C4-2B (cell line): Measurements from ENCODE around the gene P4HTM.

ENCODE experiments used
- H3K27ac ChIP-seq: fragments of 450-650 bp; 2 replicates; pipeline ENCODE4 v1.5.1; 2017
- ZFX ChIP-seq: fragments of 450-650 bp; IDR thresholded peaks from 2 replicates; pipeline ENCODE4 v1.6.1; 2017
- TF ChIP-seq, protein P1 (sequence below): fragments of 450-650 bp; conservative IDR thresholded peaks from 2 replicates; pipeline ENCODE4 v1.5.1; 2017; ENCODE audit warnings: mild to moderate bottlenecking

P4HTM gene

DNA sequence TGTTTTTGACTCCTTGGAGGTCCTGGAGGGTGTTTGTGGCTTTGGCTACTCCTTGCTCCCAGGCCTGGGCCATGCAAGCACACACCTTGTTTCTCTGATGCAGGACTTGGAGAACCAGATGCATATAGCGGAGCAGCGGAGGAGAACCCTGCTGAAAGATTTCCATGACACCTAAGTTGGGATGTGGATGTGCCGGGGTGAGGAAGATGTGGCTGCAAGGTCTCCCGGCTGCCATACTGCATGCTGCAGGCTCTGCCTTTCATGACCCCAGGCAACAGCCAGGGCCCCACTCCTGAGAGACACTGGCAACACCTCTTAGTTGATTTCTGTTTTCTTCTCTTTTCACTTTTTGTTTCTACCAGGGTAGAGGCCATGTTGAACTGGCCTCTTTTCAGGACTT, 6.9 kb upstream of the P4HTM start:
- no peak overlapping the region for H3K27ac ChIP-seq
- TF ChIP-seq ZFX: no peak
- TF ChIP-seq, protein P1, sequence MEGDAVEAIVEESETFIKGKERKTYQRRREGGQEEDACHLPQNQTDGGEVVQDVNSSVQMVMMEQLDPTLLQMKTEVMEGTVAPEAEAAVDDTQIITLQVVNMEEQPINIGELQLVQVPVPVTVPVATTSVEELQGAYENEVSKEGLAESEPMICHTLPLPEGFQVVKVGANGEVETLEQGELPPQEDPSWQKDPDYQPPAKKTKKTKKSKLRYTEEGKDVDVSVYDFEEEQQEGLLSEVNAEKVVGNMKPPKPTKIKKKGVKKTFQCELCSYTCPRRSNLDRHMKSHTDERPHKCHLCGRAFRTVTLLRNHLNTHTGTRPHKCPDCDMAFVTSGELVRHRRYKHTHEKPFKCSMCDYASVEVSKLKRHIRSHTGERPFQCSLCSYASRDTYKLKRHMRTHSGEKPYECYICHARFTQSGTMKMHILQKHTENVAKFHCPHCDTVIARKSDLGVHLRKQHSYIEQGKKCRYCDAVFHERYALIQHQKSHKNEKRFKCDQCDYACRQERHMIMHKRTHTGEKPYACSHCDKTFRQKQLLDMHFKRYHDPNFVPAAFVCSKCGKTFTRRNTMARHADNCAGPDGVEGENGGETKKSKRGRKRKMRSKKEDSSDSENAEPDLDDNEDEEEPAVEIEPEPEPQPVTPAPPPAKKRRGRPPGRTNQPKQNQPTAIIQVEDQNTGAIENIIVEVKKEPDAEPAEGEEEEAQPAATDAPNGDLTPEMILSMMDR: no peak

DNA sequence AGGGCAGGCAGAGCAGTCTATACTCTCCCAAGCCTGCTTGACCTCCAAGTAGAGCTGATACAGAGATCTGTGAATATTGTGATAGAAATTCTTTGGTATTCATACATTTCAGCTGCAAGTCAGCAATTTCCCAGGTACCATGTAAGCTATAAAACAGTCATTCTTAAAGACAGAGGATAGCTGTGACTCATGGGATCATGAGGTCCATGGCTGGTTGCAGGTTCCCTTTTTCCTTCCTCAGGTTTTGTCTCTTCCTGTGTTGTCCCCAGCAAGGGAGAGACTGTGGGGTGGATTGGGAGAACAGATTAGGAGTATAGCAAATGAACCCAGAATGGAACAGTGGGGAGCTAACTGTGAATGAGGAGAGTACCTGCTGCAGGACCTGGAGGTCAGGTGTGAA, 5.4 kb upstream of the P4HTM start:
- no peak for TF ChIP-seq ZFX
- TF ChIP-seq, protein P1: no peak

DNA sequence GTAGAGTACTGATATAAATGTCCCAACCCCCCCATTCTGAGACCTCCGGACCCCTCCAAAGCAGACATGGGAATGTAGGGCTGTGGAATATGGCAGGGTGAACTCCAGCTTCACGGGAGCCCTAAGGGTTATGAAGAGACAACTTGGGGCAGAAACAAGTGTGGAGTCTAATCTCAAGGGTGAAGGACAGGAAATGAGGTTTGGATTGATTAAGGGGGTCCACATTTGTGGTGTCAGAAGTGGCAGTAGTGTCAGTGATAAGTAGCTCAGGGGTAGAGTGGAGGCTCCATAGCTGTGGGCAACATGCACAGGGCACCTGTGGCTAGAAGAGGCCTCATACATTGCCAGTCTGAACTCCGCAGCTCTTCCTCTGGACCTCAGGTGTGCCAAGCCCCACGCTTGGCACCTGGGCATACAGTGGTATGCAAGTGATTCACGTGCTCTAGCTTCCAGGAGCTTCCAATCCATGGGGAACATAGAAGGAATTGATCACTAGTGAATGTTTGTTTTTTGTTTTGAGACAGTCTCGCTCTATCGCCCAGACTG, 4.1 kb upstream of the P4HTM start:
- no peak for TF ChIP-seq ZFX
- TF ChIP-seq, protein P1: no peak
- H3K27ac ChIP-seq: no peak overlapping the region

More for the DNA sequence above, 5.4 kb upstream of the P4HTM start:
- H3K27ac ChIP-seq: no peak overlapping the region

DNA sequence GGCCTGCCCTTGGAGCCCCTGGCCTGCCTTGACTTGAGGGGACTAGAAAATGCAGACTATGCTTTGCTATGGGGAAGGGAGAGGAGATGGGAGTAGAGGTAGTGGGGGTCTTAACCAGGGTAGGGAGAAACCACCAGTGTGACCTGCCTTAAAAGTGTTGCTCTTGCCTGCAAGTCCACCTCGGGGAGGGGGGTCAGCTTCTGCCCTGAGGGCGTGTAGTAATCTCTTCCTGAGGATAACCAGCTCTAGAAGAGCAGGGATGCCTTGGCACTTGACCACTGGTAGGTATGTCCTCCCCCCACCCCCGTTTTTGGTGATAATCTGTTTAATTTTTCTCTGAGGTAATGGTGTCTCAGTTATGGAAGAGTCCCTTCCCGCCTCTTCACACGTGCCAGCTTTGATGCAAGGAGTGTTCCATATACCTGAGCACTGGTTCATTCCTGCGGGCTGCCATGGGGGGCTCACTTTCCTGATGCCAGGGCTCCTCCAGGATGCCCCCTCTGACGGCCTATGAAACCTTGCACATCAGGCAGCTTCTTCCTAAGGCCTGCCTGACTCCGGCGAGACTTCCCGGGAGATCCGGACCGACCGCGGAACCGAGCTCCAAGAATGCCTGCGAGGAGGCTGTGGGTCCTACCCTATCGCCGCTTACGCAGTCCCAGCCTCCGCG, 780 bp upstream of the P4HTM start:
- peak overlapping the region; percentile 98 for H3K27ac ChIP-seq
- no peak for TF ChIP-seq ZFX
- TF ChIP-seq, protein P1: no peak

DNA sequence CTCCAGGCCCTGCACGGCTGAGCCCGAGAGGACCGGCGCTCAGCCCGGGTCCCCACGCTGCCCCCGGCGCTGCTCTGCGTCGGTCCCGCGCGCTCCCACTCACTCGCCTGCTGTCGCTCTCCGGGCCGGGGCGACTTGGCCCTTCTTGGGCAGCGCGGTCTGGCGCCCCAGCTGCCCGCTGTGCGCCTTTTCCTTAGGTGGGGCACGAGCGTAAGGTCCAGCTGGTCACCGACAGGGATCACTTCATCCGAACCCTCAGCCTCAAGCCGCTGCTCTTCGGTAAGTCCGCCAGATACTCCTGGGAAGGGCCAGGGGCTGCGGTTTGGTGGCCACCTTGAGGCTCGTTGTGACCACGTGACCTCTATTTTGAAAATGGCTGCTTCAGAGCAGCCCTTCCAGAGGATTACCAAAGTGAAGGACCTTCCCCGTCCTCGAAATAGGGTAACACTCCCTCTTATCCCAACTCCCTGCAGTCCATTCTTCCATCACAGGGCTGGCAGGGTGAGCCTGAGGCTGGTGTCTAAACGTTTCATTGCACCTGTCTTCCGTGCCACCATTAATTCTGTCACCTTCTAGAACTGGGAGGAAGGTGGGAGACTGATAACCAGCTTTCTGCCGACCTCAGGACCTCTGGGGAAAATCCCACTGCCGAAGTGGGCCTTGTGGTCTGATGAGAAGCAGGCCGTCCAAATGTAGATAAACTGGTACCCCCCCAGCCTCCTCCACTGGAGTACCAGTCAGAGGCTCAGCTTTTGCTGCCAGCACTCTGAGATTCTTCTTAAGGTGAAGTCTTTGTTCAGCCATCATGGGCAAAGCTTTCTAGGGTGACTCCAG, 812 bp downstream of the P4HTM start:
- H3K27ac ChIP-seq: peak overlapping the region; percentile 98
- TF ChIP-seq, protein P1: no peak
- TF ChIP-seq ZFX: no peak

DNA sequence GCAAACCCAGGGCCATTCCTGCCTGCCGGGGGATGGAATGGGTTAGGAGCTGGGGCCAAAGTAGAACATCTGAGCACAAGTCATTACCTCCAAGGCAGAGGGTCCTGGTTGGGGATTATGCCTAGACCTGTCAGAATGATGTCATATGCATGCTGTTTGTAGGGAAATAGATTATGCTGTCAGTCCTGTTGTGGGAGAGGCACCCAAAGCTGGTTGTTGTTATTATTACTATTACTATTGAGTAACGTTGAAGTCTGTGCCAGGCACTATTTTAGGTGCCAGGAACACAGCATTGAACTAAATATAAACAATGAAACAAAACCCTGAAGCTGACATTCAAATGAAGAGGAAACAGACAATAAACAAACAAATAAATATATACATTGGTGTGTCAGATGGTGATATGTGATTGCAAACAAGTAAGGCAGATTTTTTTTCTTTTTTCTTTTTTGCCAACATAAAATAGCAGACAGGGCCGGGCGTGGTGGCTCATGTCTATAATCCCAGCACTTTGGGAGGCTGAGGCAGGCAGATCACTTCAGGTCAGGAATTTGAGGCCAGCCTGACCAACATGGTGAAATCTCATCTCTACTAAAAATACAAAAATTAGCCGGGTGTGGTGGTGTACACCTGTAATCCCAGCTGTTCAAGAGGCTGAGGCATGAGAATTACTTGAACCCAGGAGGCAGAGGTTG, 2.0 kb downstream of the P4HTM start:
- peak overlapping the region; percentile 98; the same call in 1 of the 2 replicates for H3K27ac ChIP-seq
- TF ChIP-seq ZFX: no peak
- TF ChIP-seq, protein P1: no peak
